H9 (cell line): ENCODE data around the gene ZNF512B. TPM values are rescaled to one million over a fixed set of nuclear protein-coding genes. Genes with fewer than 3 reads are reported as not detected.

ENCODE experiments used
- DNase-seq: peaks from one replicate; pipeline ENCODE4 v3.0.0-alpha.2; 2017
- H2AFZ ChIP-seq: one replicate; pipeline ENCODE4 v1.6.1; 2013; ENCODE audit warnings: mild to moderate bottlenecking, low read length, control low read depth, moderate library complexity
- H2AK5ac ChIP-seq: 2 replicates; pipeline ENCODE4 v1.6.1; 2013; ENCODE audit warnings: low read length, control low read depth, mixed read lengths; ENCODE audit not compliant: insufficient read length
- H2BK120ac ChIP-seq: one replicate; pipeline ENCODE4 v1.6.1; 2013; ENCODE audit warnings: low read depth, mild to moderate bottlenecking, low read length, control low read depth, inconsistent platforms; ENCODE audit not compliant: poor library complexity, severe bottlenecking
- H2BK12ac ChIP-seq: 2 replicates; pipeline ENCODE4 v1.6.1; 2013; ENCODE audit warnings: low read length, control low read depth, mixed read lengths, low read depth; ENCODE audit not compliant: insufficient read length
- H2BK15ac ChIP-seq: 2 replicates; pipeline ENCODE4 v1.6.1; 2013; ENCODE audit warnings: low read depth, low read length, control low read depth
- H2BK20ac ChIP-seq: one replicate; pipeline ENCODE4 v1.6.1; 2013; ENCODE audit warnings: low read depth, mild to moderate bottlenecking, low read length, control low read depth, inconsistent platforms; ENCODE audit not compliant: poor library complexity, severe bottlenecking
- H2BK5ac ChIP-seq: 2 replicates; pipeline ENCODE4 v1.6.1; 2013; ENCODE audit warnings: low read length, control low read depth, mixed read lengths; ENCODE audit not compliant: insufficient read length
- H3K14ac ChIP-seq: 2 replicates; pipeline ENCODE4 v1.6.1; 2013; ENCODE audit warnings: low read length, control low read depth; ENCODE audit not compliant: insufficient read depth
- H3K18ac ChIP-seq: 2 replicates; pipeline ENCODE4 v1.6.1; 2013; ENCODE audit warnings: low read depth, mild to moderate bottlenecking, mixed read lengths, low read length, control low read depth; ENCODE audit not compliant: insufficient read length
- H3K23ac ChIP-seq: 2 replicates; pipeline ENCODE4 v1.6.1; 2013; ENCODE audit warnings: low read length, control low read depth, mixed read lengths, low read depth; ENCODE audit not compliant: insufficient read length
- H3K23me2 ChIP-seq: 2 replicates; pipeline ENCODE4 v1.6.1; 2013; ENCODE audit warnings: low read depth, mild to moderate bottlenecking, mixed read lengths, low read length, control low read depth; ENCODE audit not compliant: insufficient read length, poor library complexity, severe bottlenecking
- H3K27ac ChIP-seq: 2 replicates; pipeline ENCODE4 v1.5.1; 2013; ENCODE audit warnings: low read length, control low read depth, mixed read lengths, low read depth; ENCODE audit not compliant: insufficient read length
- H3K27me3 ChIP-seq: 2 replicates; pipeline ENCODE4 v1.6.1; 2013; ENCODE audit warnings: low read length, control low read depth, inconsistent platforms; ENCODE audit not compliant: insufficient read depth
- H3K4ac ChIP-seq: 2 replicates; pipeline ENCODE4 v1.6.1; 2013; ENCODE audit warnings: low read depth, mild to moderate bottlenecking, control low read depth, inconsistent platforms, low read length, moderate library complexity
- H3K4me1 ChIP-seq: 2 replicates; pipeline ENCODE4 v1.6.1; 2013; ENCODE audit warnings: low read length, control low read depth, inconsistent platforms; ENCODE audit not compliant: insufficient read depth
- H3K4me2 ChIP-seq: 2 replicates; pipeline ENCODE4 v1.6.1; 2013; ENCODE audit warnings: low read length, control low read depth, mixed read lengths; ENCODE audit not compliant: insufficient read length, insufficient read depth
- H3K56ac ChIP-seq: 2 replicates; pipeline ENCODE4 v1.6.1; 2013; ENCODE audit warnings: low read depth, mild to moderate bottlenecking, mixed read lengths, low read length, control low read depth; ENCODE audit not compliant: insufficient read length
- H3K79me1 ChIP-seq: 2 replicates; pipeline ENCODE4 v1.6.1; 2013; ENCODE audit warnings: low read depth, mild to moderate bottlenecking, moderate library complexity, low read length, control low read depth, inconsistent platforms; ENCODE audit not compliant: insufficient read depth, poor library complexity, severe bottlenecking
- H3K79me2 ChIP-seq: 2 replicates; pipeline ENCODE4 v1.6.1; 2013; ENCODE audit warnings: low read length, control low read depth, inconsistent platforms; ENCODE audit not compliant: insufficient read depth
- H3K9ac ChIP-seq: 2 replicates; pipeline ENCODE4 v1.6.1; 2013; ENCODE audit warnings: low read length, control low read depth, mixed read lengths; ENCODE audit not compliant: insufficient read length; ENCODE audit errors: extremely low read depth
- H3K9me3 ChIP-seq: one replicate; pipeline ENCODE4 v1.6.1; 2013; ENCODE audit warnings: low read depth, low read length, inconsistent platforms; ENCODE audit not compliant: control insufficient read depth
- H3T11ph ChIP-seq: one replicate; pipeline ENCODE4 v1.6.1; 2013; ENCODE audit warnings: mild to moderate bottlenecking, low read length, control low read depth, inconsistent platforms
- H4K20me1 ChIP-seq: one replicate; pipeline ENCODE4 v1.6.1; 2013; ENCODE audit not compliant: control insufficient read depth, insufficient read length, insufficient read depth
- H4K5ac ChIP-seq: 2 replicates; pipeline ENCODE4 v1.6.1; 2013; ENCODE audit warnings: low read depth, mild to moderate bottlenecking, mixed read lengths, low read length, control low read depth; ENCODE audit not compliant: insufficient read length
- H4K8ac ChIP-seq: replicated peaks from 2 replicates; pipeline ENCODE4 v1.6.1; 2013; ENCODE audit warnings: low read length, control low read depth, mixed read lengths, low read depth; ENCODE audit not compliant: insufficient read length
- H4K91ac ChIP-seq: 2 replicates; pipeline ENCODE4 v1.6.1; 2013; ENCODE audit warnings: low read depth, mild to moderate bottlenecking, moderate library complexity, mixed read lengths, low read length, control low read depth; ENCODE audit not compliant: insufficient read length
- H3K27ac Mint-ChIP-seq, 3 experiments: 2 replicates in 2 of 3; 3 replicates in 1 of 3; pipeline ENCODE4 v1.8.0; 2020 to 2021; ENCODE audit warnings: mixed read lengths in 3 of 3, mild to moderate bottlenecking in 1 of 3, moderate library complexity in 1 of 3
- H3K27me3 Mint-ChIP-seq: 2 replicates; pipeline ENCODE4 v1.8.0; 2021; ENCODE audit warnings: low read depth, mild to moderate bottlenecking, moderate library complexity, mixed read lengths
- H3K36me3 Mint-ChIP-seq, 3 experiments: 2 replicates in 2 of 3; 3 replicates in 1 of 3; pipeline ENCODE4 v1.8.0; 2020 to 2021; ENCODE audit warnings: low read depth in 3 of 3, mixed read lengths in 3 of 3; ENCODE audit not compliant: insufficient read depth in 1 of 3
- H3K4me1 Mint-ChIP-seq, 2 experiments: 2 replicates each; pipeline ENCODE4 v1.8.0; 2020; ENCODE audit warnings: mixed read lengths in 2 of 2
- H3K4me3 Mint-ChIP-seq, 2 experiments: 2 replicates in 1 of 2; 3 replicates in 1 of 2; pipeline ENCODE4 v1.8.0; 2020 to 2021; ENCODE audit warnings: mild to moderate bottlenecking in 2 of 2, mixed read lengths in 2 of 2, moderate library complexity in 1 of 2
- H3K9me3 Mint-ChIP-seq, 2 experiments: 2 replicates in 1 of 2; 3 replicates in 1 of 2; pipeline ENCODE4 v1.8.0; 2020; ENCODE audit warnings: mild to moderate bottlenecking in 2 of 2, mixed read lengths in 2 of 2, moderate library complexity in 1 of 2
- CTCF ChIP-seq: fragments of 200-600 bp; sonication (generic); conservative IDR thresholded peaks from 3 replicates; pipeline ENCODE4 v1.8.0; 2021; ENCODE audit warnings: antibody characterized with exemption, mild to moderate bottlenecking
- WGBS: extraction: QIAGEN DNeasy Blood & Tissue Kit; methylation state at CpG from one replicate; pipeline ENCODE4 v1.1.7; 2013; ENCODE audit warnings: missing lambda C conversion rate, low lambda C conversion rate, mixed read lengths; ENCODE audit not compliant: insufficient read length; ENCODE audit errors: extremely low coverage; 5-methylcytosine and 5-hydroxymethylcytosine counted together
- total RNA-seq: library from RNA; stranded (reverse); gene quantifications from 2 replicates; pipeline ENCODE4 v1.2.1, GENCODE V29; 2021

ZNF512B gene
- total RNA-seq, 1 experiment from 2014 or later: 46.0 TPM

GRCh38 chr20:63947638-63948456, 21.9 kb downstream of the ZNF512B start:
- no peak overlapping the region for H2BK5ac ChIP-seq
- no peak overlapping the region for H2BK12ac ChIP-seq
- peak overlapping the region in 2 of 3 experiments; percentile 70 to 99; a peak in 3 of 7 replicates for H3K27ac Mint-ChIP-seq
- H2AFZ ChIP-seq: no peak overlapping the region
- no peak for TF ChIP-seq CTCF
- no peak overlapping the region for H3K23ac ChIP-seq
- no peaks in the 10 kb centered on the region for H3K23me2 ChIP-seq
- H3K36me3 Mint-ChIP-seq: peaks cover 5 to 29% (median 20%) of the 10 kb centered on the region in 3 experiments
- H3K27me3 ChIP-seq: no peaks in the 10 kb centered on the region
- no peak overlapping the region for H3T11ph ChIP-seq
- H3K4me3 Mint-ChIP-seq: peak overlapping the region in 1 of 2 experiments; percentile 29; a peak in 1 of 5 replicates
- H3K4me1 ChIP-seq: no peaks in the 10 kb centered on the region
- no peak overlapping the region for H3K9ac ChIP-seq
- H4K8ac ChIP-seq: no peak overlapping the region
- H3K18ac ChIP-seq: no peak overlapping the region
- peaks cover 7% of the 10 kb centered on the region; the same call in 1 of the 2 replicates for H3K79me2 ChIP-seq
- peaks cover 4 to 7% of the 10 kb centered on the region in 2 experiments; a peak in 3 of 5 replicates for H3K9me3 Mint-ChIP-seq
- H2BK20ac ChIP-seq: no peak overlapping the region
- no peak overlapping the region for H3K27ac ChIP-seq
- no CpG with 5 or more reads among the region's 27 CpGs for WGBS
- no peak overlapping the region for H3K56ac ChIP-seq
- no peak overlapping the region for H3K4me2 ChIP-seq
- peaks cover 14 to 22% of the 10 kb centered on the region in 2 experiments for H3K4me1 Mint-ChIP-seq
- no peaks in the 10 kb centered on the region for H3K27me3 Mint-ChIP-seq
- no peaks in the 10 kb centered on the region for H3K79me1 ChIP-seq
- H3K9me3 ChIP-seq: no peaks in the 10 kb centered on the region
- no peak overlapping the region for H3K4ac ChIP-seq
- H2BK120ac ChIP-seq: no peak overlapping the region
- no peak overlapping the region for H2AK5ac ChIP-seq
- no peak overlapping the region for H4K5ac ChIP-seq
- H2BK15ac ChIP-seq: no peak overlapping the region
- H3K14ac ChIP-seq: no peak overlapping the region
- H4K91ac ChIP-seq: no peak overlapping the region
- peaks cover 3% of the 10 kb centered on the region for H4K20me1 ChIP-seq
- DNase-seq: no peak
